GM18498 (cell line): ENCODE data around the gene PRM2.

Experiments
- ATAC-seq: cut with Tn5 transposase; IDR thresholded peaks from one replicate; pipeline ENCODE4 v1.9.1; 2021; ENCODE audit warnings: mild to moderate bottlenecking, moderate library complexity; ENCODE audit not compliant: unreplicated experiment

PRM2 gene

GRCh38 chr16:11250786-11251524 is 25.3 kb downstream of the PRM2 start:
- ATAC-seq: no peak

DNA sequence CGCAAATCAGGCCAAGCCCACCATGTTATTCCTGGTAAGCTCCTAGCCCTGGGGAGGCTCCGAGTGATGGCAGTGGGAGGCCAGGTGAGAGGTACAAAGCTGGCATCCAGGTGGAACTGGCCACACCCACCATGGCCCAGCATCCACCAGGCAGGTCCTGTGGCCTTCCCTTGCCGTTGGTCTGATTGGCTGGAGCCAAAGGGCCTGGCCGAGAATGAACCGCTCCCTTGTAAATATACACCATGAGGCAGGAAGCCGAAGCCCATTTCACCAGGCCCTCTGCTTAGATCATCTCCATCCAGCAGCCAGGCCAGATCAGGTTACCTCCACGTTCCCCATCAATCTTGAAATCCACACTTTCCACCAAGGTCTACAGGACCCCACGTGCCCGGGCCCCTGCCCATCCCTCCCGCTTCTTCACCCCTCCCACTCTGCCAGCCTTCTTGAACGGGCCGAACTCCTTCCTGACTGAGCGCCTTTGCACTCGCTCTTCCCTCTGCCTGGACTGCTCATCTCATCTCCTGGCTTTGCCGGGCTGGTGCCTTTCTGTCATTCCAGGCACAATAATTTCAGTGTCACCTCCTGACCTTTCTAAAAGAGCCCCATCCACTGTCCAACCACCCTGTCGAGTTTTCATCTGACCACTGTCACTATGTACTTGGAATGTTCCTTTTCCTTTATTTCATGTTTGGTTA is 26.0 kb downstream of the PRM2 start:
- ATAC-seq: no peak

GRCh38 chr16:11249233-11250061 is 26.8 kb downstream of the PRM2 start:
- ATAC-seq: no peak

DNA sequence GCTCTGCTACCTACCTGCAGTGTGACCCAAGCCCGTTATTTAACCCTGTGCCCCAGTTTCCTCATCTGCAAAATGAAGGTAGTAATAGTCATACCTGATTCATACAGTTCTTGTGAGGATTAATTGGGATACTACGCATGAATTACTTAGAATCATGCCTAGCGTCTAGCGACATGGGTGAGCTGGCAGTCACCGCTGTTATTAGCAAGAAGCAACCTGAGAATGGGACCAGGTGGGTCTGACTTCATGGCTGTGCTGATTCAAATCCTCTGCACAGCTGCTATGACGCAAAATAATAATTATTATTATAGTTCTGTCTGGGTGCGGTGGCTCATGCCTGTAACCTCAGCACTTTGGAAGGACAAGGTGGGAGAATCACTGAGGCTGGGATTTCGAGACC is 28.1 kb downstream of the PRM2 start:
- no peak for ATAC-seq

DNA sequence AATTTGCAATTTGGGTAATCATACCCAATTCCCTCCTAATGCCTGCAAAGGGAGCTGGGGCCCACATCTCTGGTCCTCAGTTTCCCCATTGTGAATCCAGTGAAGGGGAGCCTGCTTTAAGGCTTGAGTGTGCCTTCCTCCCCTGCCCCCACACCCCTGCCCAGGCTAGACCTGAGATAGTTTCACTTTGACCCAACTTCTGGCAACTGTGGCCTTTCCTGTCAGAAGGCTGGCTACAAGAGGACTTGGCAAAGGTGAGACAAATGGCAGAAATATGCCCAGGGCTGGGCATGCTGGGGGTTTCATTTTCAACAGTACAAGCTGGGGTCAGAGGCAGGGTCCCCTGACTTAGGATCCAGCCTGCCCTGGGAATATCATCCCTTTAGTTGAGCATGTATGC is 30.3 kb downstream of the PRM2 start:
- ATAC-seq: no peak

DNA sequence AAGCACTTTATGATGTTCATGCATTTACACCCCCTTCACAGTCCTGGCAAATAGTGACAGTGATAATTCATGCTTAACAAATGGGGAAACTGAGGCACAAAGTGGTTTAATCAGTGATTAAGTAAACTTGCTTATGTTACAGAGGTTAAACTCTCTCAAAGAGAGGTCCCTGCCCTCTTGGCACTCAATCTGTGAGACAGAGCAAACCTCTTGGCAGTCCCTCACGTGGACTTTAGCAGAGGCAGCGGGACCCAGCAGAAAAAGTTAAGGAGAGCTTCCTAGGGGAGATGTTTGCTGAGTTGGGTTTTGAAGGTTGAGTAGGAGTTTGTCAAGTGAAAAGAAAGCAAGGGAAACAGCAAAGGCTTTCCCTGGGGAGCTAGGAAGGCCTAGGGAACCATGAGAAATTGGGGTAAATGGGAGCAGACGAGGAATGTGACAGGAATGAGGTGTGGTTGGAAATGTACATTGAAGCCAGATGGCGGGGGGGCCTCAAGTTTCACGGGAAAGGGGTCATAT is 31.0 kb downstream of the PRM2 start:
- ATAC-seq: no peak

DNA sequence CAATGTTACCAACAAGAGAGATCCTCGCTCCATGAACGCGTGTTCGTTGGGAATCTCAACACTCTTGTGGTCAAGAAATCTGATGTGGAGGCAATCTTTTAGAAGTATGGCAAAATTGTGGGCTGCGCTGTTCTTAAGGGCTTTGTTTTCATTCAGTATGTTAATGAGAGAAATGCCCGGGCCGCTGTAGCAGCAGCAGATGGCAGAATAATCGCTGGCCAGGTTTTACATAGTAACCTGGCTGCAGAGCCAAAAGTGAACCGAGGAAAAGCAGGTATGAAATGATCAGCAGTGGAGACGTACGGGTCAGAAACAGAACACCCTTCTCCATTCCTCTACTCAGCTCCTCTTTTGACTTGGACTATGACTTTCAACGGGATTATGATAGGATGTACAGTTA is 33.6 kb downstream of the PRM2 start:
- no peak for ATAC-seq

DNA sequence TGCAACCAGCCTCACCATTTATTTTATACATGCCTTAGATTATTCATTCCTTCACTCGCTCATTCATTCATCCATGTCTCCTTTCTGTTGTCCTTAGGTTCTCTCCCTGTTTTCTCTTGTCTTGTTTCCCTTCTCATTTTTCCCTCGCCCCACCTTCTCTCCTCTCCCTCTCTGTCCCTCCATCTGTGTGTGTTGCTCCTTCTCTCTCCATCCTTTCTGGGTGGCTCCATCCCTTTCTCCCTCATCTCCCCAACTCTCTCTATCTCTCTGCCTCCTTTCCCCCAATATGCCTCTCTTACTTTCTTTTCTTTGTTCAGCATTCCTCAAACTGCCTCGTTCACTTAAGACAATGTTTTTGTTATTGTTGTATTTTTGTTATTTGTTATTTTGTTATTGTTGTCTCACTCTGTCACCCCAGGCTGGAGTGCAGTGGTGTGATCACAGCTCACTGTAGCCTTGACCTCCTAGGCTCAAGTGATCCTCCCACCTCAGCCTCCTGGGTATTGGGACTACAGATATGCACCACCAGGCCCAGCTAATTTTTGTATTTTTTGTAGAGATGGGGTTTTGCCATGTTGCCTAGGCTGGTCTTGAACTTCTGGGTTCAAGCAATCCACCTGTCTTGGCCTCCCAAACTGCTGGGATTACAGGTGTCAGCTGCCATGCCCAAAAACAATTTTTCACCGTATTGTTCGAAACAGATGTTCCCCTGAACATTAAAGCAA is 34.6 kb downstream of the PRM2 start:
- ATAC-seq: no peak

GRCh38 chr16:11240636-11241473 is 35.4 kb downstream of the PRM2 start:
- no peak for ATAC-seq

- ATAC-seq: no peak
These were observed 36.3 kb downstream of the PRM2 start for GRCh38 chr16:11239644-11240632.

DNA sequence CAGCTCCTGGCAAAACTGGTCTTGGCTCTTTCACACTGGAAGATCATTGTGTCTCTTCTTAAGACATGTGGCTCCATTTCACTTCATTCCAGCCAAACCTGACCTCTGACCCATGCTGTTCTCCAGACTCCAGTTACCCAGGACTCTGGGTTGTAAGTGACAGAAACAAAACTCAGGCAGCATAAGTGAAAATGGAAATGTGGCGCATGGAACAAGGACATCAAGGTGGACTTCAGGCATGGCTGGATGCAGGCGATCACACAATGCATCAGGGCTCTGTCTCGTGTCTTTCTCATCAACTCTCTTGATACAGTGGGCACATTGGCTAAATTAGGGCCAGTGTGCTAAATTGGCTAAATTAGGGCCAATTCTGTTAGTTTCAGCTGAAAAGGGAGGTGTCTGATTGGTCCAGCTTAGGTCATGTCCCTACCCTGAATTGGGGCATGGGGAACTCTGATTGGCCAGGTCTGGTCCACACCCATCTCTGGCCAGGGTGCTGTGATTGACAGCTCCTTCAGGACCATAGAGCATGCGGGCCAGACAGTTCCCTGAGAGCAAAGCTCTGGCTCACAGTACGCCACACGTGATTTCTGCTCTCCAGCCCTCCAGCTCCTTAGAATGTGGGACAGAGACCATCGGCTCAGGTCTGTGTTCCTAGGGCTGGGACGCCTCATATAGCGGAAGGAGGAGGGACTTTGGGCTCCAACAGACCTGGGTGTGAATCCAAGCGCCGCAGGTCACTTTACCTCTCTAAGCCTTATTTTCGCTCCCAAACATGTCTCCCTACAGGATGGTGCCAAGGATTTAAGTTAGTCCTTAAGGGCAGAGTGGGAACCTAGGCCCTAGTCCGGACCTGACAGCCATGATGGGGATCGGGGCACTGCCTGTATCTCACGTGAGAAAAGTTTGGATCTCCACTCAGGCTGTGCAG is 37.7 kb downstream of the PRM2 start:
- ATAC-seq: no peak

DNA sequence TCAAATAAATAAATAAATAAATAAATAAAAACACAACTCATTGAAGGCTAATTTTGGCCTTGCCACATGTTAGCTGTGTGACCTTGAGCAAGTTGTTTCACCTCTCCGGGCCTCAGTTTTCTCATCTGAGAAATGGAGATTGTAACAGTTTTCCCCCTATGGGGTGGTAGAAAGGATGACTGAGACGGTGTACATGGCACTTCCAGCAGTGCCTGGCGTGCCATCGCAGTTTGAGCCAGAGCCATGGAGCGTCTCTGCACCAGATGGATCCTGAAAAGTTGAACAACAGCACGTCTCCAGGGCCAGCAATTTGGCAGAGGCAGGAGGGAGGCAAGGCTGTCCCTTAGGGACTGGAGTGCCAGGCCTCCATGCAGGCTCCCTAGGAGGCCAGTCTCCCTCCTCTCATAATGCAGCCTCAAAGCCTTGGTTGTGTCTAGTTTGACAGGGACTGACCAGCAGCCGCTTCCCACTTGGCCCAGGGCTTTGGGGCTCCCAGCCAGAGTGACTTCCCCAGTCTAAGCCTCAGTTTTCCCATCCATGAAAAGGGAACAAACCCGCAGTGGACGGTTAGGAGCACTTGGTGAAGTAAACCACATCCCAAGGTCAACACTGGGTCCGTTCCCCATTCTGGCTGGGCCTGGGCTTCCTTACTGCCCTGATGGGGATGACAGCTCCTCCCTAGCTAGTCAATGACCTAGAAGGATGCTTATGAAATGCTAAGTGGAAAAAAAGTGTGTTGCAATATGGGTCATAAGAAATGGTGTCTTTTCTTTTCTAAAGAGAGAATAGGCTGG is 39.6 kb downstream of the PRM2 start:
- no peak for ATAC-seq

DNA sequence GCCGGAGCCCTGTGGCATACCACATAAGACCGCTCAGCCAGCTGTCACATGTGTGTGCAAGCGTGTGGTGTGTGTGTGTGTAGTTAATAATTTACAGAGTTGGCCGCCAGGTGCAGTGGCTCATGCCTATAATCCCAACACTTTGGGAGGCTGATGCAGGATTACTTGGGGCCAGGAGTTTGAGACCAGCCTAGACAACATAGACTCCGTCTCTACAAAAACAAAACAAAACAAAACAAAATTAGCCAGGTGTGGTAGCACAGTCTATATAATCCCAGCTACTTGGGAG is 40.6 kb downstream of the PRM2 start:
- ATAC-seq: no peak

DNA sequence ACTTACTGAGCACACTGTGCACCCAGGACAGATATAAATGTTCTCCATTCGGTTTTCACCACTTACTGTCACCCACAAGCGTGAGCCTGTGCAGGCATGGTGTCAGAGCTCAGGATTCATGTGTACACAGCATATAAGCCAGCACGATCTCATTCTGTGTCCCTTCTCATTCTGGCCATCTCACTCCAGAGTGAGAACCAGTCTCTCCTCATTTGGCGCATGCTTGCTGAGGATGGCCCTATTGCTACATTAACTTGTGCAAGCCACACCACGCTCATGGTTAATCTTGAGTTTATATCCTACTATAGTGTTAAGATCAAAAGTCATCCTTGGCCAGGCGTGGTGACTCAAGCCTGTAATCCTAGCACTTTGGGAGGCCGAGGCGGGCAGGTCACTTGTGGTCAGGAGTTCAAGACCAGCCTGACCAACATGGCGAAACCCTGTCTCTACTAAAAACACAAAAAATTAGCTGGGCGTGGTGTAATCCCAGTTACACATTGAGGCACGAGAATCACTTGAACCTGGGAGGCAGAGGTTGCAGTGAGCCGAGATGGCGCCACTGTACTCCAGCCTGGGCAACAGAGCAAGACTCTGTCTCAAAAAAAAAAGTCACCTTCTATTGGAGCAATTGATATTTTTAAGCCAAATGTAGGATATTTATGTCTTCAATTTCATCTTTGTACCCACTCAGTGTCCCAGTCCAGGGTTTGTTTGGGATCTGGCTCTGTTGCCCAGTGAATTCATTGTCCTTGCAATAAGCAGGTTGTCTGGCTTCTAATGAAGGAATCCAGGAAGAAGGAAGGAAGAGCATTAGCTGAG is 41.2 kb downstream of the PRM2 start:
- no peak for ATAC-seq

DNA sequence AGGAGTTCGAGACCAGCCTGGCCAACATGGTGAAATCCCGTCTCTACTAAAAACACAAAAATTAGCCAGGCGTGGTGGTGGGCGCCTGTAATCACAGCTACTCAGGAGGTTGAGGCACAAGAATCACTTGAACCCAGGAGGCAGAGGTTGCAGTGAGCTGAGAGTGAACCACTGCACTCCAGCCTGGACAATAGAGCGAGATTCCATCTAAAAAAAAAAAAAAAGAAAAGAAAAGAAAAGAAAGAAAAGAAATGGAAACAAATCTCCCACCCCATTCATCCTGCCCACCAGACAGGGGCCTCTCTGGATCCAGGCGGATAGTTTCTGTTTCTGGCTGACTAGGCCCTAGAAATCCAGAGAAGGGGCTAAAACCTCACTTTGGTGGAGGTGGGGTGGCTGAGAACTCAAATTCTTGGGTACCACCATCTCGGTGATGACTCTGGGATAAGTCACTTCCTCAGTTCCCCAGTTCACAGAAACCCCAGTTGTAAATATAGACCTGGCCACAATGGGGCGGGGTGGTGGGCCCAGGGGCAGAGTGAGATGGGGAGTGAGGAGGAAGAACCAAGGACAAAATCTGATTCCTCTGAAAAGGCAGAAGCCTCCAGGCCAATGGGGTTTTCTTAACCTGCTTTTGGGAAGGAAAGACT is 42.4 kb downstream of the PRM2 start:
- ATAC-seq: no peak
